ENCODE measurements around the gene ANO9. TPM values are rescaled to one million over a fixed set of nuclear protein-coding genes. Genes with fewer than 3 reads are reported as not detected.
A peak's percentile ranks its signal among the peaks of the same experiment; 100 is the strongest.

ANO9 gene
- total and polyA plus RNA-seq, 9 donors: 0.12 to 11.4 (median 0.77) TPM

DNA sequence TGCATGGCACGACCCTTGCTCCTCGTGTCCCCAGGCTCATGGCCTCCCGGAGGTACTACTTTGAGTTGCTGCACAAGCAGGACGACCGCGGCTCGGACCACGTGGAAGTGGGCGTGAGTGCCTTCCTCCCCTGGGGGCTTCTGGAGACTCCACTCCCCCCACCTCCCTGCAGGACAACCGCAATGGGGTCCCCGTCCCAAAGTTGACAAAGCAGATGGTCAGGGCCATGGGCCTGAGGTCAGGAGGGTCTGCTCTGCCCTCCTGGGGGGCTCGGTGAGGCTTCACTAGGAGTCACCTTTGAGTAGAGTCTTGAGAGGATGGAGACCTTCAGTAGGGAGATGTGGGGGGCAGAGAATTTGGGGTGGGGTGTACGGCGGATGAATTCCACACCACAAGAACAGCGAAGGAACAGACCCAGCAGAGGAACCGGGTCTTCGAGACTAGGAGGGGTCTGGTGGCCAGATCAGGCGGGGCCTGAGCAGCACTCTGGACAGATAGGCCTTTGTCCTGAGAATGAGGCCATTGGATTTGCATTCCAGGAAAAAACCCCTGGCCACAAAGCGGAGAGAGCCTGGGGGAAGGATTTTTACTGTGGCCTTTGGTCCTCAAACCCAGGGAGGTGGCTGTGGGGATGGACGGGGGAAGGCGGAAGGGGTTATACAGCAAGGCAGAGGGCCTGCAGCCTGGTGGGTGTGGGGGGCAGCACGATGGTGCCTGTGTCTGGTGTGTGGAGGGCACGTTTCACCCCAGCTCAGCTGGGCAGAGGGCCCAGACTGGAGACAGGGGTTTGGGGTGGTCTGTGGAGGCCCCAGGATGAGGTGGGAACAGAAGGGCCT is 67.9 kb downstream of the ANO9 start:
- TF ChIP-seq, protein P1, sequence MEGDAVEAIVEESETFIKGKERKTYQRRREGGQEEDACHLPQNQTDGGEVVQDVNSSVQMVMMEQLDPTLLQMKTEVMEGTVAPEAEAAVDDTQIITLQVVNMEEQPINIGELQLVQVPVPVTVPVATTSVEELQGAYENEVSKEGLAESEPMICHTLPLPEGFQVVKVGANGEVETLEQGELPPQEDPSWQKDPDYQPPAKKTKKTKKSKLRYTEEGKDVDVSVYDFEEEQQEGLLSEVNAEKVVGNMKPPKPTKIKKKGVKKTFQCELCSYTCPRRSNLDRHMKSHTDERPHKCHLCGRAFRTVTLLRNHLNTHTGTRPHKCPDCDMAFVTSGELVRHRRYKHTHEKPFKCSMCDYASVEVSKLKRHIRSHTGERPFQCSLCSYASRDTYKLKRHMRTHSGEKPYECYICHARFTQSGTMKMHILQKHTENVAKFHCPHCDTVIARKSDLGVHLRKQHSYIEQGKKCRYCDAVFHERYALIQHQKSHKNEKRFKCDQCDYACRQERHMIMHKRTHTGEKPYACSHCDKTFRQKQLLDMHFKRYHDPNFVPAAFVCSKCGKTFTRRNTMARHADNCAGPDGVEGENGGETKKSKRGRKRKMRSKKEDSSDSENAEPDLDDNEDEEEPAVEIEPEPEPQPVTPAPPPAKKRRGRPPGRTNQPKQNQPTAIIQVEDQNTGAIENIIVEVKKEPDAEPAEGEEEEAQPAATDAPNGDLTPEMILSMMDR (IDR thresholded peaks at IDR 0.05): no peak
- no peak for TF ChIP-seq EP300 (IDR thresholded peaks at IDR 0.05)
- no peak for TF ChIP-seq POLR2A (IDR thresholded peaks at IDR 0.05)
- Histone ChIP-seq H3K4me3 (no peak overlapping the region), H3K27ac (no peak overlapping the region), H3K36me3 (no peaks in the 10 kb centered on the region), H3K9me3 (no peaks in the 10 kb centered on the region), H3K4me1 (ENCODE audit: insufficient read depth) (no peaks in the 10 kb centered on the region), H3K27me3 (no peaks in the 10 kb centered on the region)
- DNase-seq: peak in 1 of 5 donors; percentile 44
- WGBS, 3 donors: 89 to 93% (median 90%) methylated on average over 23 of the region's 23 CpGs
- intact Hi-C loops (cut with DNase I): no loop called here

DNA sequence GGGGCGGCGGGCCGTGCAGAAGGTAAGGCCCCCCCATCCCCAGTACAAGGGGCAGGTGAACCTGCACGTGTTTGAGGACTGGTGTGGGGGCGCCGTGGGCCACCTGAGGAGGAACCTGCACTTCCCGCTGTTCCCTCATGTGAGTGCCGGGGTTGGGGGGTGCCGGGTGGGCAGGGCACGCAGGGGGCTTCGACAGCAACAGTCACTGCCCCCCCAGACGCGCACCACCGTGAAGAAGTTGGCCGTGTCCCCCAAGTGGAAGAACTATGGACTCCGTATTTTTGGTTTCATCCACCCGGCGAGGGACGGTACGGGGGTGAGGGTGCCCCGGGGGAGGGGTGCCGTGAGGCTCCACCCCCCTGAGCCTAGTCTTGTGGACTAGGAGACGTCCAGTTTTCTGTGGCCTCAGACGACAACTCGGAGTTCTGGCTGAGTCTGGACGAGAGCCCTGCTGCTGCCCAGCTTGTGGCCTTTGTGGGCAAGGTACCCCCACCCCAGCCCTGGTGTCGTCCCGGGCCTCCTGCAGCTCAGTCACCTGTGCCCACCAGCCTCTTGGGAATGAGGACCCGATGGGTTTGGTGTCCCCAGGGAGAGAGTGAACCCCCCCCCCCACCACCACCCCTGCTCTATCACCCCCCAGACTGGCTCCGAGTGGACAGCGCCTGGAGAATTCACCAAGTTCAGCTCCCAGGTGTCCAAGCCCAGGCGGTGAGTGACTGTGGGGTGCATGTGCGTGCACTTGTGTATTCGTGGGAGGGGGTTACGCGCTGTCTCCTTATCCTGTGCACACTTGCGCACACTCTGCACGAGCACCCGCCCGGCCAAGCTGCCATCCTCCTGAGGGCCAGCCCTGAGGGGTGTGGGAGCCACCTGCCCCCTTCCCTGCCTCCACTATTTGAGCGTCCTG is 68.7 kb downstream of the ANO9 start:
- Histone ChIP-seq H3K27ac (no peak overlapping the region), H3K36me3 (no peaks in the 10 kb centered on the region), H3K27me3 (no peaks in the 10 kb centered on the region), H3K9me3 (no peaks in the 10 kb centered on the region), H3K4me1 (ENCODE audit: insufficient read depth) (peaks cover 5% of the 10 kb centered on the region), H3K4me3 (no peak overlapping the region)
- TF ChIP-seq EP300 (IDR thresholded peaks at IDR 0.05): no peak
- no peak for TF ChIP-seq POLR2A (IDR thresholded peaks at IDR 0.05)
- TF ChIP-seq, protein P1 (IDR thresholded peaks at IDR 0.05): no peak
- peak in 1 of 5 donors; percentile 41 for DNase-seq
- intact Hi-C loops (cut with DNase I): no loop called here
- 82 to 85% (median 84%) methylated on average over 36 to 41 of the region's 41 CpGs for WGBS, 3 donors

DNA sequence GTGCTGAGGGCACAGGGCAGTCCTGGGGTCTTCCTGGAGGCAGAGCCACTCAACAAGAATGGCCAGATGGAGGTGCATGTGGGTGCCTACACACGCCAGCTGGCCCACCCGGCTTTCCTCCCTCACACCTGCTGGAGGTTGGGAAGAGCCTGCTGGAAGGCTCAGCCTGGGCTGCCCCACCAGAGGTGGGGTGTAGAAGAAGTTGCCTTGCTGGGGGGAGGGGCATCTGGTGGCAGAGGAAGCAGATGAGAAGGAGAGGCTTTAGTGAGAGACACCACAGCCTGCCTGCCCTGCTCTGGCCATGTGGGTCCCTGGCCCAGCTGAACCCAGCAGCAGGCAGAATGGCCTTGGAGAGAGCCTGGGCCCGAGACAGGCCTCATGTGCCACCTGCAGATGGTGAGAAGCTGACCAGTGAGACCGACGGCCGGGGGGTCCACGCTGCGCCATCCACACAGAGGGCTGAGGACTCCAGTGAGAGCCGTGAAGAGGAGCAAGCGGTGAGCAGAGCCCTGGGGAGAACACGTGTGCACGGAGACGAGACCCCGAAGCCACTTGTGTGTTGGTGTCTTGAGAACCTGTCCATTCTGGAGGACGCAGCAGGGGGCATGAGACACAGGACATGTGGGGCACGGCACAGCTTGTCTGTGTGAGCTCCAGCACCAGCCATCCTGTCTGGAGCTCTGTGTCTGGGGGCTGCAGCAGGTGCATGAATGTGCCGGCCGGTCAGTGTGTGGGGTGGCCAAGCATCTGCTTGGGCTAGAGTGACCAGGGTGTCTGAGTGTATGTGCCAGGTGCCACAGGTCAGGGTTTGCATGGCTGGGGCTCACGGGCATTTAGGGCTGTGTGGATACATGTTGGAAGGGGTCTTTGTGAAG is 69.9 kb downstream of the ANO9 start:
- 82 to 85% (median 82%) methylated on average over 19 of the region's 19 CpGs for WGBS, 3 donors
- Histone ChIP-seq H3K4me1 (ENCODE audit: insufficient read depth) (peaks cover 5% of the 10 kb centered on the region), H3K4me3 (no peak overlapping the region), H3K27me3 (no peaks in the 10 kb centered on the region), H3K27ac (no peak overlapping the region), H3K36me3 (no peaks in the 10 kb centered on the region), H3K9me3 (no peaks in the 10 kb centered on the region)
- DNase-seq: peak in 1 of 5 donors; percentile 31
- TF ChIP-seq POLR2A (IDR thresholded peaks at IDR 0.05) (no peak), EP300 (IDR thresholded peaks at IDR 0.05) (no peak)
- TF ChIP-seq, protein P1 (IDR thresholded peaks at IDR 0.05): no peak
- intact Hi-C loops (cut with DNase I): no loop called here

DNA sequence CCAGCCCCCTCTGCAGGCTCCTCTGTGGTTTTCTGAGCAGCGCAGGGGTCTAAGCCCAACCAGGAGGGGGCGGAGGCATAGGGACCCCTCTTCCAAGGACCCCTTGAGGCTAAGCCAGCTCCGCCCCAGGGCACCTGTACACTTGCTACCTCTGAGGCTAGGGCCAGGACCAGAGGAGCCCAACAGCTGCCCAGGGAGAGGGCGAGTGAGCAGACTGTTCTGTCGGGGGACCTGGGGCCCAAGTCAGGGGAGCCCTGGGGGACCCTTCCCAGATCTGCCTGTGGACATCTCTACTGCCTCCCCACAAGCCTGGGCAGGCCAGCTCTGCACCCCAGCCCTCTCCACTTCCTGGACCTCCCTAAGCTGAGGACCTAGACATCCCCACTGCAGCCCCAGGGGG is 70.8 kb downstream of the ANO9 start:
- TF ChIP-seq EP300 (IDR thresholded peaks at IDR 0.05): no peak
- TF ChIP-seq POLR2A (IDR thresholded peaks at IDR 0.05): no peak
- TF ChIP-seq, protein P1 (IDR thresholded peaks at IDR 0.05): no peak
- WGBS, 3 donors: 85 to 90% (median 90%) methylated on average over 5 of the region's 5 CpGs
- Histone ChIP-seq H3K36me3 (no peaks in the 10 kb centered on the region), H3K27ac (no peak overlapping the region), H3K9me3 (no peaks in the 10 kb centered on the region), H3K4me1 (ENCODE audit: insufficient read depth) (peaks cover 5% of the 10 kb centered on the region), H3K4me3 (no peak overlapping the region), H3K27me3 (no peaks in the 10 kb centered on the region)
- intact Hi-C loops (cut with DNase I): no loop called here
- no peak for DNase-seq
